ENCODE results near the gene ZNG1F.
"Not testable (repeated sequence)": the region's sequence is repeated elsewhere in the genome, so short reads cannot be mapped to it uniquely, and the experiment has no call there.

ZNG1F gene

DNA sequence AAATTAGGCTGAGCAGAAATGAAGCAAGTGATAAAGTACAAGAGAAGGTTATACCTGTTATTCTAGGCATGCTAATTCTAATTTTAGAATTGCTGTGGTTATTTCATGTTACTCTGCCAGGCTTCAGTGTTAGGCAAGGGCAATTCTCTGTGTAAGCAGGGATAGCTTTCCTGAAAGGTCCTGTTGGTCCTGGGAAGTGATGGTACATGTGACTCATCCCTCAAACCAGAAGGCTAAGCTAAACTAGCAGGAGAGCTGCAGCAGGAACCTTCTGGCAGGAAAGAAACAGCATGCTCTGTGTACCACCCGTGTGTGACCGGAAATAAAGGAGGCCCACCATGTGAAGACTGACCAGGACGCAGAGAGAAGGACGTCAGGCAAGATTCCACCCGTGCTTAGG lies 69.4 kb downstream of the ZNG1F start:
- H3K9ac ChIP-seq (ENCODE audit: low read length); H3K27me3 ChIP-seq (replicated peaks; ENCODE audit: control insufficient read depth, insufficient read depth, low read length); H3K36me3 ChIP-seq (ENCODE audit: control insufficient read depth, insufficient read depth, low read length, severe bottlenecking); H3K9me3 ChIP-seq (ENCODE audit: control insufficient read depth, low read length); DNase-seq (ENCODE audit: low read depth); H3K4me1 ChIP-seq (ENCODE audit: control insufficient read depth, insufficient read depth, low read length); H3K4me3 ChIP-seq (ENCODE audit: low read length): not testable (repeated sequence)

DNA sequence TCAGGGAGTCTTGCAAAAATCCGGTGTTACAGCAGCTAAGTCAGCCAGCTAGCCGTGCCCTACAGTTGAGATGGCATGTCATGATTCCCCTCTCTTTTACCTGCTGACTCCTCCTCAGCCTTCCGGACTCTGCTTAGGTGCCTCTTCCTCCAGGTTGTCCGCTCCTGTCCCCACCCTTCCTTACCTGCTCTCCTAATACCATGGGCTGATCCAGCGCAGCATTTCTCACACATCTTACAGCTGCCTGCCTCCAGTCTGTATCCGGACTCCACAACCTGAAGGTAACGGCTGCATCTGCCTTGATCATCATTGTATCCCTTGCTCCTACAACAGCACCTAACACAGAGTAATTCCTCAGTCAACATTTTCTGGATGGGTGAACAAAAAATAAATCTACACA lies 69.8 kb downstream of the ZNG1F start:
- H3K9ac ChIP-seq (ENCODE audit: low read length); H3K4me1 ChIP-seq (ENCODE audit: control insufficient read depth, insufficient read depth, low read length); H3K36me3 ChIP-seq (ENCODE audit: control insufficient read depth, insufficient read depth, low read length, severe bottlenecking); H3K27me3 ChIP-seq (replicated peaks; ENCODE audit: control insufficient read depth, insufficient read depth, low read length); DNase-seq (ENCODE audit: low read depth); H3K9me3 ChIP-seq (ENCODE audit: control insufficient read depth, low read length); H3K4me3 ChIP-seq (ENCODE audit: low read length): not testable (repeated sequence)

DNA sequence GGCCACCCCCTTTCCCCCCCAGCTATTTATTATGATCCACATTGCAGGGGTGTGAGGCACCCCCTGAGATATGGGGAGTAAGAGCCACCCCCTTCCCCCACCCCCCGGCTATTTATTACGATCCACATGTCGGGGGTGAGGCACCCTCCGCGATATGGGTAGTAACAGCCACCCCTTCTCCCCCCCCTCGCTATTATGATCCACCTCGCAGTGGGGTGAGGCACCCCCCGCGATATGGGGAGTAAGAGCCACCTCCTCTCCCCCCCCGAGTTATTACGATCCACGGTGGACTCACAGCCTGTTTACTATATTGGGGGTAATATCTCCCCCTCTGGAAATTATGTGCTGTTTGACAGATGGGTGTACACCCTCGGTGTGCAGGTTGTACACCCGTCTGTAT lies 75.8 kb downstream of the ZNG1F start:
- DNase-seq (ENCODE audit: low read depth); H3K9ac ChIP-seq (ENCODE audit: low read length); H3K9me3 ChIP-seq (ENCODE audit: control insufficient read depth, low read length); H3K27me3 ChIP-seq (replicated peaks; ENCODE audit: control insufficient read depth, insufficient read depth, low read length); H3K4me3 ChIP-seq (ENCODE audit: low read length); H3K36me3 ChIP-seq (ENCODE audit: control insufficient read depth, insufficient read depth, low read length, severe bottlenecking); H3K4me1 ChIP-seq (ENCODE audit: control insufficient read depth, insufficient read depth, low read length): not testable (repeated sequence)

DNA sequence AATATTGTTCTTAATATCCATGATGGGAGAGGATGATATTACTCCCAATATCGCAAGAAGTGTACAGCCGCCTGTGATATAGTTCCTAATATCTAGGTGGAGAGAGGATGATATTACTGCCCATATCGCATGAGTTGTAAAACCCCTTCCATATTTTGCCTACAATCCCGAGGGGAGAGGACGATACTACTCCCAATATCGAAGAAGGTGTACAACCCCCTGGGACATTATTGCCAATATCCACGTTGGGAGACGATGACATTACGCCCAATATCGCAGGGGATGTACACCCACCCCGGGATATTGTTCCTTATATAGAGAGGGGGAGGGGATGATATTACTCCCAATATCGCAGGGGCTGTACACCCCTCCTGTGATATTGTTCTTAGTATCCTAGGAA lies 77.7 kb downstream of the ZNG1F start:
- not testable (repeated sequence) for H3K27me3 ChIP-seq (replicated peaks; ENCODE audit: control insufficient read depth, insufficient read depth, low read length); H3K4me1 ChIP-seq (ENCODE audit: control insufficient read depth, insufficient read depth, low read length); H3K9ac ChIP-seq (ENCODE audit: low read length); H3K9me3 ChIP-seq (ENCODE audit: control insufficient read depth, low read length); H3K36me3 ChIP-seq (ENCODE audit: control insufficient read depth, insufficient read depth, low read length, severe bottlenecking); H3K4me3 ChIP-seq (ENCODE audit: low read length); DNase-seq (ENCODE audit: low read depth)

DNA sequence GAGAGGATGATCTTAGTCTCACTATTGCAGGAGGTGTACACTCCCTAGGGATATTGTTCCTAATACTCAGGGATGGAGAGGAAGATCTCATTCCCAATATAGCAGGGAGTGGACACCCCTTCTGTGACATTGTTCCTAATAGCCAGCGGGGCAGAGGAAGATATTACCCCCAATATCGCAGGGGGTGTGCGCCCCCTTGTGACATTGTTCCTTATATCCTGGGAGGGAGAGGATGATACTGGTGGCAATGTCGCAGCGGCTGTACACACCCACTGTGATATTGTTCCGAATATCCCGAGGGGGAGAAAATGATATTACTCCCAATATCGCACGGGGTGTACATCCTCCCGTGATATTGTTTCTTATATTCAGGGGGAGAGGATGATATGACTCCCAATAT lies 78.2 kb downstream of the ZNG1F start:
- DNase-seq (ENCODE audit: low read depth); H3K9me3 ChIP-seq (ENCODE audit: control insufficient read depth, low read length); H3K9ac ChIP-seq (ENCODE audit: low read length); H3K4me1 ChIP-seq (ENCODE audit: control insufficient read depth, insufficient read depth, low read length); H3K4me3 ChIP-seq (ENCODE audit: low read length); H3K36me3 ChIP-seq (ENCODE audit: control insufficient read depth, insufficient read depth, low read length, severe bottlenecking); H3K27me3 ChIP-seq (replicated peaks; ENCODE audit: control insufficient read depth, insufficient read depth, low read length): not testable (repeated sequence)

DNA sequence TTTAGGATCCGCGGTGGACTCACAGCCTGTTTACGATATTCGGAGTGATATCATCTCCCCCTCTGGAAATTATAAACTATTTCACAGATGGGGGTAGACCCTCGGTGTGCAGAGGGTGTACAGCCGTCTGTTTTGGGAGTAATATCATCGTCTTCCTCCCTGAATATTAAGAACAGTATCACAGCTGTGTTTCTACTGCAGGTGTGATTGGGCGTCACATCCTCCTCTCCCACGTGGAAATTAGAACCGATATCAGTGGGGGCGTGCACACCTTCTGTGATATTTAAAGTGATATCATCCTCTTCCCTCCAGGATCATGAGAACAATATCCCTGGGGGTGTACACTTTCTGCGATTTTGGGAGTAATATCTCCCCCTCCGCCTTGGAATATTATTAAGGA lies 79.9 kb downstream of the ZNG1F start:
- H3K27me3 ChIP-seq (replicated peaks; ENCODE audit: control insufficient read depth, insufficient read depth, low read length); H3K9ac ChIP-seq (ENCODE audit: low read length); H3K4me3 ChIP-seq (ENCODE audit: low read length); H3K4me1 ChIP-seq (ENCODE audit: control insufficient read depth, insufficient read depth, low read length); H3K36me3 ChIP-seq (ENCODE audit: control insufficient read depth, insufficient read depth, low read length, severe bottlenecking); DNase-seq (ENCODE audit: low read depth); H3K9me3 ChIP-seq (ENCODE audit: control insufficient read depth, low read length): not testable (repeated sequence)

DNA sequence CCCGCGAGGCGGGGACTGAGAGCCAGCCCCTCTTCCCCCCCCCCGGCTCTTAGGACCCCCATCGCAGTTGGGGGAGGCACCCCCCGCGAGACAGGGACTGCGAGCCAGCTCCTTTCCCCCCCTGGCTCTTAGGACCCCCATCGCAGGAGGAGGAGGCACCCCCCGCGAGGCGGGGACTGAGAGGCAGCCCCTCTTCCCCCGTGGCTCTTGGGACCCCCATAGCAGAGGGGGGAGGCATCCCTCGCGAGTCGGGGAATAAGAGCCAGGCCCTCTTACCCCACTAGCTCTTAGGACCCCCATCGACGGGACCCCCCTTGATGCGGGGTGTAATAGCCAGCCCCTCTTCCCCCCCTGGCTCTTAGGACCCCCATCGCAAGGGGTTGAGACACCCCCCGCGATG lies 80.3 kb downstream of the ZNG1F start:
- not testable (repeated sequence) for H3K4me3 ChIP-seq (ENCODE audit: low read length); H3K9me3 ChIP-seq (ENCODE audit: control insufficient read depth, low read length); DNase-seq (ENCODE audit: low read depth); H3K36me3 ChIP-seq (ENCODE audit: control insufficient read depth, insufficient read depth, low read length, severe bottlenecking); H3K9ac ChIP-seq (ENCODE audit: low read length); H3K27me3 ChIP-seq (replicated peaks; ENCODE audit: control insufficient read depth, insufficient read depth, low read length); H3K4me1 ChIP-seq (ENCODE audit: control insufficient read depth, insufficient read depth, low read length)

DNA sequence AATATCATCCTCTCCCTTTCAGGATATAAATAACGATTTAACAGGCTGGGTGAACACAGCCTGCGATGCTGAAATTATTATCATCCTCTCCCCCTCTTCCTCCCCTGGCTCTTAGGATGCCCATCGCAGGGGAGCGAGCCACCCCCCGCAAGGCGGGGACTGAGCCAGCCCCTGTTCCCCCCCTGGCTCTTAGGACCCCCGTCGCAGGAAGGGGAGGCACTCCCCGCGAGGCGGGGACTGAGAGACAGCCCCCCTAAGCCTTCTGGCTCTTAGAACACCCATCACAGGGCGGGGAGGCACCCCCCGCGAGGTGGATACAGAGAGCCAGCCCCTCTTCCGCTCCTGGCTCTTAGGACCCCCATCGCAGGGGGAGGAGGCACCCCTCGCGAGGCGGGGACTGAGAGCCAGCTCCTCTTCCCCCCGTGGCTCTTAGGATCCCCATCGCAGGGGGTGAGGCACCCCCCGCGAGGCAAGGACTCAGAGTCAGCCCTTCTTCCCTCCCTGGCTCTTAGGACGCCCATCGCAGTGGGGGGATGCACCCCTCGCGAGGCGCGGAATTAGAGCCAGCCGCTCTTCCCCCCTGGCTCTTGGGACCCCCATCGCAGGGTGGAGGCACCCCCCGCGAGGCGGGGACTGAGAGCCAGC lies 82.5 kb downstream of the ZNG1F start:
- not testable (repeated sequence) for H3K36me3 ChIP-seq (ENCODE audit: control insufficient read depth, insufficient read depth, low read length, severe bottlenecking); H3K4me3 ChIP-seq (ENCODE audit: low read length); H3K9me3 ChIP-seq (ENCODE audit: control insufficient read depth, low read length); H3K27me3 ChIP-seq (replicated peaks; ENCODE audit: control insufficient read depth, insufficient read depth, low read length); H3K4me1 ChIP-seq (ENCODE audit: control insufficient read depth, insufficient read depth, low read length); DNase-seq (ENCODE audit: low read depth); H3K9ac ChIP-seq (ENCODE audit: low read length)

DNA sequence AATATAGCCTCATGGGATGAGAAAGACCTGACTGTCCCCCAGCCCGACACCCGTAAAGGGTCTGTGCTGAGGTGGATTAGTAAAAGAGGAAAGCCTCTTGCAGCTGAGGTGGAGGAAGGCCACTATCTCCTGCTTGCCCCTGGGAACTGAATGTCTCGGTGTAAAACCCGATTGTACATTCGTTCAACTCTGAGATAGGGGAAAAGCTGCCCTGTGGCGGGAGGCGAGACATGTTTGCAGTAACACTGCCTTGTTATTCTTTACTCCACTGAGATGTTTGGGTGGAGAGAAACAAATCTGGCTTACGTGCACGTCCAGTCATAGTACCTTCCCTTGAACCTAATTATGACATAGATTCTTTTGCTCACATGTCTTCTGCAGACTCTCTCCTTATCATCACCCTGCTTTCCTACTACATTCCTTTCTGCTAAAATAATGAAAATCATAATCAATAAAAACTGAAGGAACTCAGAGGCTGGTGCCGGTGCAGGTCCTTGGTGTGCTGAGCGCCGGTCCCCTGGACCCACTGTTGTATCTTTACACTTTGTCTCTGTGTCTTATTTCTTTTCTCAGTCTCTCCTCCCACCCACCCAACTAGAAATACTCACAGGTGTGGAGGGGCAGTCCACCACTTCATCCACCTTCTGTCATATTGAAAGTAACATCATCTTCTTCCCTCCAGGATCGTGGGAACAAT lies 83.4 kb downstream of the ZNG1F start:
- not testable (repeated sequence) for H3K4me1 ChIP-seq (ENCODE audit: control insufficient read depth, insufficient read depth, low read length); H3K27me3 ChIP-seq (replicated peaks; ENCODE audit: control insufficient read depth, insufficient read depth, low read length); H3K36me3 ChIP-seq (ENCODE audit: control insufficient read depth, insufficient read depth, low read length, severe bottlenecking); DNase-seq (ENCODE audit: low read depth); H3K9ac ChIP-seq (ENCODE audit: low read length); H3K4me3 ChIP-seq (ENCODE audit: low read length); H3K9me3 ChIP-seq (ENCODE audit: control insufficient read depth, low read length)

DNA sequence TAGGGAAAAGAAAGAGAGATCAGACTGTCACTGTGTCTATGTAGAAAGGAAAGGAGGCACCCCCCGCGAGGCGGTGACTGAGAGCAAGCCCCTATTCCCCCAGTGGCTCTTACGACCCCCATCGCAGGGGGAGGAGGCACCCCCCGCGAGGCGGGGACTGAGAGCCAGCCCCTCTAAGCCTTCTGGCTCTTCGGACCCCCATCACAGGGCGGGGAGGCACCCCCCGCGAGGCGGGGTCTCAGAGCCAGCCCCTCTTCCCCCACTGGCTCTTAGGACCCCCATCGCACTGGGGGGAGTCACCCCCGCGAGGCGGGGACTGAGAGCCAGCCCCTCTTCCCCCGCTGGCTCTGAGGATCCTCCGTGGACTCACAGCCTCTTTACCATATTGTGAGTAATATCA lies 84.6 kb downstream of the ZNG1F start:
- H3K9me3 ChIP-seq (ENCODE audit: control insufficient read depth, low read length); H3K27me3 ChIP-seq (replicated peaks; ENCODE audit: control insufficient read depth, insufficient read depth, low read length); DNase-seq (ENCODE audit: low read depth); H3K4me3 ChIP-seq (ENCODE audit: low read length); H3K4me1 ChIP-seq (ENCODE audit: control insufficient read depth, insufficient read depth, low read length); H3K9ac ChIP-seq (ENCODE audit: low read length); H3K36me3 ChIP-seq (ENCODE audit: control insufficient read depth, insufficient read depth, low read length, severe bottlenecking): not testable (repeated sequence)

DNA sequence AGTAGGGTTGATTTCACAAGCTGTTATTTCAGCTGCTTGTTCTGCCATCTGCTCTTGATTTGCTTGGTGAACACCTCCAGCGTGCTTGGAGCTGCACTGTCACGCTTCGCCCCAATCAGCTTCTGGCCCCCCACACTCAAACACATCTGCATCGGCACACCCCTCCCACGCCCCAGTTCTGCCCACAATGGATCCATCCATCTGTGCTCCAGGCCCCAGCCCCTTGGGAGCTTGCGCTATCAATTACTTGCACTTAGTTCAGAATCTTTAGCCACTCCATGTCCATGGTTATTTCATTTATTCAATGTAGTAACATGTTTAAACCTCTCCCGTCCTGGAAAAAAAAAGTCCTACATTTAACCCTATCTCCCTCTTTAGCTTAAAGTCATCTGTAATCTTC lies 88.6 kb downstream of the ZNG1F start:
- not testable (repeated sequence) for H3K36me3 ChIP-seq (ENCODE audit: control insufficient read depth, insufficient read depth, low read length, severe bottlenecking); DNase-seq (ENCODE audit: low read depth); H3K4me1 ChIP-seq (ENCODE audit: control insufficient read depth, insufficient read depth, low read length); H3K9me3 ChIP-seq (ENCODE audit: control insufficient read depth, low read length); H3K27me3 ChIP-seq (replicated peaks; ENCODE audit: control insufficient read depth, insufficient read depth, low read length); H3K4me3 ChIP-seq (ENCODE audit: low read length); H3K9ac ChIP-seq (ENCODE audit: low read length)

DNA sequence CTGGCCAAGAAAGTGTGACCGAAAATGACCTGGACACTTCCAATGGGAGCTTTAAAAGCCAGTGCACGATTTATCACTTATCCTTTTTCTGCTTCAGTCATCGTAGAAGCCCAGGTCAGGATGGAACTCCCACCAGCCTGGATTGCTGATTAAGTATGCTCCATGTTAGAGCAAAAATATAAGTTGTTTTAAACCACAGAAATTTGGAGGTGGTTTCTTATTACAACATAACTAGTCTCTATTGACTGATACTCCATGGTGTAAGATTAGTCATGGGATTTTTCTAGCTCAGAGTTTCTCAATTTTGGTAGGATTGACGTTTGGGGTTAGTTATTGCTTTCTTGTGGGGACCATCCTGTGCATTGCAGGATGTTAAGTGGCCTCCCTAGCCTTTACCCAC lies 90.4 kb downstream of the ZNG1F start:
- H3K4me3 ChIP-seq (ENCODE audit: low read length); H3K9ac ChIP-seq (ENCODE audit: low read length); H3K9me3 ChIP-seq (ENCODE audit: control insufficient read depth, low read length); H3K27me3 ChIP-seq (replicated peaks; ENCODE audit: control insufficient read depth, insufficient read depth, low read length); H3K36me3 ChIP-seq (ENCODE audit: control insufficient read depth, insufficient read depth, low read length, severe bottlenecking); H3K4me1 ChIP-seq (ENCODE audit: control insufficient read depth, insufficient read depth, low read length): not testable (repeated sequence)
- DNase-seq (ENCODE audit: low read depth) = peak; percentile 2

Data from adipocyte (in vitro differentiated cells).